WTC11 (cell line): ENCODE results near the gene TLCD1. TPM values are rescaled to one million over a fixed set of nuclear protein-coding genes. Genes with fewer than 3 reads are reported as not detected.
A peak's percentile ranks its signal among the peaks of the same experiment; 100 is the strongest.

Experiments
- CREB1 ChIP-seq: sonication (generic); formaldehyde crosslinking; IDR thresholded peaks from 2 replicates; pipeline ENCODE4 v1.8.0; 2023; ENCODE audit warnings: mild to moderate bottlenecking, missing genetic modification reagents
- EMX1 ChIP-seq: fragments of 250-450 bp; sonication (Bioruptor Pico); IDR thresholded peaks from 2 replicates; pipeline ENCODE4 v1.8.0; 2021; ENCODE audit warnings: mild to moderate bottlenecking
- FOXP1 ChIP-seq: sonication (generic); formaldehyde crosslinking; IDR thresholded peaks from 2 replicates; pipeline ENCODE4 v1.8.0; 2022; ENCODE audit warnings: missing genetic modification reagents, mild to moderate bottlenecking, moderate library complexity, borderline replicate concordance
- GABPB1 ChIP-seq: sonication (generic); formaldehyde crosslinking; IDR thresholded peaks from 2 replicates; pipeline ENCODE4 v1.8.1; 2023; ENCODE audit warnings: mild to moderate bottlenecking, missing genetic modification reagents
- GRHL2 ChIP-seq: fragments of 250-450 bp; sonication (Bioruptor Pico); IDR thresholded peaks from 2 replicates; pipeline ENCODE4 v1.8.0; 2022; ENCODE audit warnings: mild to moderate bottlenecking, moderate library complexity; ENCODE audit not compliant: insufficient replicate concordance, severe bottlenecking
- GTF2I ChIP-seq: fragments of 250-450 bp; sonication (Bioruptor Pico); conservative IDR thresholded peaks from 2 replicates; pipeline ENCODE4 v1.4.0; 2021; ENCODE audit warnings: mild to moderate bottlenecking
- KAT7 ChIP-seq: sonication (generic); formaldehyde crosslinking; IDR thresholded peaks from 2 replicates; pipeline ENCODE4 v1.8.1; 2023; ENCODE audit warnings: missing genetic modification reagents, mild to moderate bottlenecking, borderline replicate concordance
- NR1H2 ChIP-seq: sonication (generic); formaldehyde crosslinking; IDR thresholded peaks from 2 replicates; pipeline ENCODE4 v1.9.0; 2021; ENCODE audit warnings: mild to moderate bottlenecking, moderate library complexity, missing genetic modification reagents
- RELA ChIP-seq: sonication (generic); formaldehyde crosslinking; IDR thresholded peaks from 2 replicates; pipeline ENCODE4 v1.8.1; 2022; ENCODE audit warnings: missing genetic modification reagents, mild to moderate bottlenecking, borderline replicate concordance
- RORB ChIP-seq: fragments of 250-450 bp; sonication (Bioruptor Pico); IDR thresholded peaks from 2 replicates; pipeline ENCODE4 v1.9.0; 2021; ENCODE audit warnings: mild to moderate bottlenecking
- SP1 ChIP-seq: sonication (generic); formaldehyde crosslinking; conservative IDR thresholded peaks from 2 replicates; pipeline ENCODE4 v1.8.1; 2022; ENCODE audit warnings: missing genetic modification reagents
- TCF7 ChIP-seq: sonication (generic); formaldehyde crosslinking; IDR thresholded peaks from 2 replicates; pipeline ENCODE4 v1.8.0; 2022; ENCODE audit warnings: mild to moderate bottlenecking, low read depth, missing genetic modification reagents, moderate library complexity
- ZNF232 ChIP-seq: sonication (generic); formaldehyde crosslinking; IDR thresholded peaks from 2 replicates; pipeline ENCODE4 v1.8.0; 2022; ENCODE audit warnings: mild to moderate bottlenecking, missing genetic modification reagents
- ZNF396 ChIP-seq: fragments of 250-450 bp; sonication (Bioruptor Pico); IDR thresholded peaks from 2 replicates; pipeline ENCODE4 v1.8.0; 2021; ENCODE audit warnings: mild to moderate bottlenecking, moderate library complexity, borderline replicate concordance
- ZNF416 ChIP-seq: fragments of 250-450 bp; sonication (Bioruptor Pico); IDR thresholded peaks from 2 replicates; pipeline ENCODE4 v1.9.0; 2021; ENCODE audit warnings: mild to moderate bottlenecking, inconsistent platforms
- ZNF423 ChIP-seq: fragments of 250-450 bp; sonication (Bioruptor Pico); IDR thresholded peaks from 2 replicates; pipeline ENCODE4 v2.1.2; 2022; ENCODE audit warnings: mild to moderate bottlenecking, moderate library complexity
- total RNA-seq: library from RNA; stranded (reverse); gene quantifications from 3 replicates; pipeline ENCODE4 v1.2.3, GENCODE V29; 2021
- TF ChIP-seq, protein P1 (sequence below): sonication (generic); formaldehyde crosslinking; IDR thresholded peaks from 2 replicates; pipeline ENCODE4 v1.8.0; 2023; ENCODE audit warnings: missing genetic modification reagents
- TF ChIP-seq, protein P2 (sequence below): fragments of 250-450 bp; sonication (Bioruptor Pico); IDR thresholded peaks from 2 replicates; pipeline ENCODE4 v1.9.0; 2021; ENCODE audit warnings: mild to moderate bottlenecking, borderline replicate concordance
- TF ChIP-seq, protein P3 (sequence below): sonication (generic); formaldehyde crosslinking; IDR thresholded peaks from 2 replicates; pipeline ENCODE4 v1.8.0; 2022; ENCODE audit warnings: mild to moderate bottlenecking, missing genetic modification reagents
- TF ChIP-seq, protein P4 (sequence below): sonication (generic); formaldehyde crosslinking; IDR thresholded peaks from 2 replicates; pipeline ENCODE4 v1.8.1; 2023; ENCODE audit warnings: mild to moderate bottlenecking, missing genetic modification reagents
- TF ChIP-seq, protein P5 (sequence below): sonication (generic); formaldehyde crosslinking; IDR thresholded peaks from 2 replicates; pipeline ENCODE4 v1.8.1; 2023; ENCODE audit warnings: mild to moderate bottlenecking, missing genetic modification reagents, moderate library complexity
- TF ChIP-seq, protein P6 (sequence below): sonication (generic); formaldehyde crosslinking; IDR thresholded peaks from 2 replicates; pipeline ENCODE4 v1.8.1; 2022; ENCODE audit warnings: mild to moderate bottlenecking, missing genetic modification reagents, moderate library complexity, borderline replicate concordance
- TF ChIP-seq, protein P7 (sequence below): sonication (generic); formaldehyde crosslinking; IDR thresholded peaks from 2 replicates; pipeline ENCODE4 v1.8.1; 2022; ENCODE audit warnings: mild to moderate bottlenecking, moderate library complexity, missing genetic modification reagents
- TF ChIP-seq, protein P8 (sequence below): sonication (generic); formaldehyde crosslinking; conservative IDR thresholded peaks from 2 replicates; pipeline ENCODE4 v1.8.1; 2022; ENCODE audit warnings: mild to moderate bottlenecking, missing genetic modification reagents
- TF ChIP-seq, protein P9 (sequence below): sonication (generic); formaldehyde crosslinking; IDR thresholded peaks from 2 replicates; pipeline ENCODE4 v1.8.1; 2023; ENCODE audit warnings: mild to moderate bottlenecking, moderate library complexity, missing genetic modification reagents
- TF ChIP-seq, protein P10 (sequence below): fragments of 250-450 bp; sonication (Bioruptor Pico); IDR thresholded peaks from 2 replicates; pipeline ENCODE4 v1.9.0; 2021; ENCODE audit warnings: mild to moderate bottlenecking

The TLCD1 gene
- total RNA-seq, 1 experiment from 2014 or later = 36.0 TPM

DNA sequence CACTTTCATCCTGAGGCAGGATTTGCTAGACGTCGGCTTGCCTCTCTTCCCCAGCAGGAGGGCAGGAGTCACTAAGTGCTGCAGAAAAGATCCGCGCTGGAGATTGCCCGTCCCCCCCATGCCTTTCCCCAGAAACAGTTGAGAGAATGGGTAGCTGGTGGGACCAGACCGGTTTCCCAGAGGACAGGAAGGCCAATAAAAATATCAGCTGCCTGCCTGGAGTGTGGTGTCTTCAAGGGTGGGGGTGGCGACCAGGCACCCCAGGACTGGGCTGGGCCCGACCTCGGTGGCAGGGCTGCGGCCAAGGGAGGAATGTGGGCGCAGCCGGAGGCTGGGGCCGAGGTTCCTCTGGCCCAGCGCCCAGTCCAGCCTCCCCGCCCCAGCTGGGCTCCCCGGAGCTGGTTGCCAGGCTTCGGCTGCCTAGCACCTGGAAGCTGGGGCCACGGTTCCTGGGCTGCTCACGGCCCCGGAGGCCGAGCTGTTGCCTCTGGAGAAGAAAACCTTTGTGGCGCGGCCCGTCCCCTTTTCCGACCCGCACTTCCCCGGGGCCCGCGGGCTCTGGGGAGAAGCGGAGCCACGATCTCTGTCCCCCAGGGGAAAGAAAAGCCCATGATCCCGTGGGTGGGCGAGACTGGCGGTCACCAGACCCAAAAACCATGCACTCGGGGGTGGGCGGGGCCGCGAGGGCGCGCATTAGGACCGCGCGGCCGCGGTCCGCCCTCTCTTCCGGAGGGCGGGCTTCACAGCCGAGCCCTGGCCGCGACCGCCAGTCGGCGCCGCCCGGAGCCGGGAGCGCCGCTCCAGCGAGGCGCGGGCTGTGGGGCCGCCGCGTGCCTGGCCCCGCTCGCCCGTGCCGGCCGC lies 17.4 kb upstream of the TLCD1 start, which contains the start of gene TRAF4 (continued):
- TF ChIP-seq GRHL2 (CRISPR knock-in tag) (no peak), SP1 (CRISPR knock-in tag) (peak; percentile 75), NR1H2 (no peak), KAT7 (CRISPR knock-in tag) (0 out of 2 replicates have a peak, but pooled peaks have one; percentile 35), ZNF232 (CRISPR knock-in tag) (no peak), ZNF416 (CRISPR knock-in tag) (peak; percentile 93; the same call in 1 of the 2 replicates), RORB (CRISPR knock-in tag) (no peak), CREB1 (CRISPR knock-in tag) (no peak), ZNF423 (CRISPR knock-in tag) (no peak), GABPB1 (CRISPR knock-in tag) (no peak), RELA (no peak), FOXP1 (CRISPR knock-in tag) (peak; percentile 22; the same call in 1 of the 2 replicates), ZNF396 (CRISPR knock-in tag) (no peak), GTF2I (CRISPR knock-in tag) (no peak), TCF7 (no peak), EMX1 (peak; percentile 80; the same call in 1 of the 2 replicates)
- TF ChIP-seq, protein P1, sequence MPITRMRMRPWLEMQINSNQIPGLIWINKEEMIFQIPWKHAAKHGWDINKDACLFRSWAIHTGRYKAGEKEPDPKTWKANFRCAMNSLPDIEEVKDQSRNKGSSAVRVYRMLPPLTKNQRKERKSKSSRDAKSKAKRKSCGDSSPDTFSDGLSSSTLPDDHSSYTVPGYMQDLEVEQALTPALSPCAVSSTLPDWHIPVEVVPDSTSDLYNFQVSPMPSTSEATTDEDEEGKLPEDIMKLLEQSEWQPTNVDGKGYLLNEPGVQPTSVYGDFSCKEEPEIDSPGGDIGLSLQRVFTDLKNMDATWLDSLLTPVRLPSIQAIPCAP = no peak
- TF ChIP-seq, protein P2, sequence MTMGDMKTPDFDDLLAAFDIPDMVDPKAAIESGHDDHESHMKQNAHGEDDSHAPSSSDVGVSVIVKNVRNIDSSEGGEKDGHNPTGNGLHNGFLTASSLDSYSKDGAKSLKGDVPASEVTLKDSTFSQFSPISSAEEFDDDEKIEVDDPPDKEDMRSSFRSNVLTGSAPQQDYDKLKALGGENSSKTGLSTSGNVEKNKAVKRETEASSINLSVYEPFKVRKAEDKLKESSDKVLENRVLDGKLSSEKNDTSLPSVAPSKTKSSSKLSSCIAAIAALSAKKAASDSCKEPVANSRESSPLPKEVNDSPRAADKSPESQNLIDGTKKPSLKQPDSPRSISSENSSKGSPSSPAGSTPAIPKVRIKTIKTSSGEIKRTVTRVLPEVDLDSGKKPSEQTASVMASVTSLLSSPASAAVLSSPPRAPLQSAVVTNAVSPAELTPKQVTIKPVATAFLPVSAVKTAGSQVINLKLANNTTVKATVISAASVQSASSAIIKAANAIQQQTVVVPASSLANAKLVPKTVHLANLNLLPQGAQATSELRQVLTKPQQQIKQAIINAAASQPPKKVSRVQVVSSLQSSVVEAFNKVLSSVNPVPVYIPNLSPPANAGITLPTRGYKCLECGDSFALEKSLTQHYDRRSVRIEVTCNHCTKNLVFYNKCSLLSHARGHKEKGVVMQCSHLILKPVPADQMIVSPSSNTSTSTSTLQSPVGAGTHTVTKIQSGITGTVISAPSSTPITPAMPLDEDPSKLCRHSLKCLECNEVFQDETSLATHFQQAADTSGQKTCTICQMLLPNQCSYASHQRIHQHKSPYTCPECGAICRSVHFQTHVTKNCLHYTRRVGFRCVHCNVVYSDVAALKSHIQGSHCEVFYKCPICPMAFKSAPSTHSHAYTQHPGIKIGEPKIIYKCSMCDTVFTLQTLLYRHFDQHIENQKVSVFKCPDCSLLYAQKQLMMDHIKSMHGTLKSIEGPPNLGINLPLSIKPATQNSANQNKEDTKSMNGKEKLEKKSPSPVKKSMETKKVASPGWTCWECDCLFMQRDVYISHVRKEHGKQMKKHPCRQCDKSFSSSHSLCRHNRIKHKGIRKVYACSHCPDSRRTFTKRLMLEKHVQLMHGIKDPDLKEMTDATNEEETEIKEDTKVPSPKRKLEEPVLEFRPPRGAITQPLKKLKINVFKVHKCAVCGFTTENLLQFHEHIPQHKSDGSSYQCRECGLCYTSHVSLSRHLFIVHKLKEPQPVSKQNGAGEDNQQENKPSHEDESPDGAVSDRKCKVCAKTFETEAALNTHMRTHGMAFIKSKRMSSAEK (CRISPR knock-in tag) = 0 out of 2 replicates have a peak, but pooled peaks have one; percentile 20
- TF ChIP-seq, protein P3, sequence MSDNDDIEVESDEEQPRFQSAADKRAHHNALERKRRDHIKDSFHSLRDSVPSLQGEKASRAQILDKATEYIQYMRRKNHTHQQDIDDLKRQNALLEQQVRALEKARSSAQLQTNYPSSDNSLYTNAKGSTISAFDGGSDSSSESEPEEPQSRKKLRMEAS (CRISPR knock-in tag) = peak; percentile 35; the same call in 1 of the 2 replicates
- TF ChIP-seq, protein P4, sequence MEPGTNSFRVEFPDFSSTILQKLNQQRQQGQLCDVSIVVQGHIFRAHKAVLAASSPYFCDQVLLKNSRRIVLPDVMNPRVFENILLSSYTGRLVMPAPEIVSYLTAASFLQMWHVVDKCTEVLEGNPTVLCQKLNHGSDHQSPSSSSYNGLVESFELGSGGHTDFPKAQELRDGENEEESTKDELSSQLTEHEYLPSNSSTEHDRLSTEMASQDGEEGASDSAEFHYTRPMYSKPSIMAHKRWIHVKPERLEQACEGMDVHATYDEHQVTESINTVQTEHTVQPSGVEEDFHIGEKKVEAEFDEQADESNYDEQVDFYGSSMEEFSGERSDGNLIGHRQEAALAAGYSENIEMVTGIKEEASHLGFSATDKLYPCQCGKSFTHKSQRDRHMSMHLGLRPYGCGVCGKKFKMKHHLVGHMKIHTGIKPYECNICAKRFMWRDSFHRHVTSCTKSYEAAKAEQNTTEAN (CRISPR knock-in tag) = no peak
- TF ChIP-seq, protein P5, sequence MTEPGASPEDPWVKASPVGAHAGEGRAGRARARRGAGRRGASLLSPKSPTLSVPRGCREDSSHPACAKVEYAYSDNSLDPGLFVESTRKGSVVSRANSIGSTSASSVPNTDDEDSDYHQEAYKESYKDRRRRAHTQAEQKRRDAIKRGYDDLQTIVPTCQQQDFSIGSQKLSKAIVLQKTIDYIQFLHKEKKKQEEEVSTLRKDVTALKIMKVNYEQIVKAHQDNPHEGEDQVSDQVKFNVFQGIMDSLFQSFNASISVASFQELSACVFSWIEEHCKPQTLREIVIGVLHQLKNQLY = no peak
- TF ChIP-seq, protein P6, sequence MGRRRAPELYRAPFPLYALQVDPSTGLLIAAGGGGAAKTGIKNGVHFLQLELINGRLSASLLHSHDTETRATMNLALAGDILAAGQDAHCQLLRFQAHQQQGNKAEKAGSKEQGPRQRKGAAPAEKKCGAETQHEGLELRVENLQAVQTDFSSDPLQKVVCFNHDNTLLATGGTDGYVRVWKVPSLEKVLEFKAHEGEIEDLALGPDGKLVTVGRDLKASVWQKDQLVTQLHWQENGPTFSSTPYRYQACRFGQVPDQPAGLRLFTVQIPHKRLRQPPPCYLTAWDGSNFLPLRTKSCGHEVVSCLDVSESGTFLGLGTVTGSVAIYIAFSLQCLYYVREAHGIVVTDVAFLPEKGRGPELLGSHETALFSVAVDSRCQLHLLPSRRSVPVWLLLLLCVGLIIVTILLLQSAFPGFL (CRISPR knock-in tag) = no peak
- TF ChIP-seq, protein P7, sequence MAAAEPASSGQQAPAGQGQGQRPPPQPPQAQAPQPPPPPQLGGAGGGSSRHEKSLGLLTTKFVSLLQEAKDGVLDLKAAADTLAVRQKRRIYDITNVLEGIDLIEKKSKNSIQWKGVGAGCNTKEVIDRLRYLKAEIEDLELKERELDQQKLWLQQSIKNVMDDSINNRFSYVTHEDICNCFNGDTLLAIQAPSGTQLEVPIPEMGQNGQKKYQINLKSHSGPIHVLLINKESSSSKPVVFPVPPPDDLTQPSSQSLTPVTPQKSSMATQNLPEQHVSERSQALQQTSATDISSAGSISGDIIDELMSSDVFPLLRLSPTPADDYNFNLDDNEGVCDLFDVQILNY (CRISPR knock-in tag) = no peak
- TF ChIP-seq, protein P8, sequence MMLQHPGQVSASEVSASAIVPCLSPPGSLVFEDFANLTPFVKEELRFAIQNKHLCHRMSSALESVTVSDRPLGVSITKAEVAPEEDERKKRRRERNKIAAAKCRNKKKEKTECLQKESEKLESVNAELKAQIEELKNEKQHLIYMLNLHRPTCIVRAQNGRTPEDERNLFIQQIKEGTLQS (CRISPR knock-in tag) = no peak
- TF ChIP-seq, protein P9, sequence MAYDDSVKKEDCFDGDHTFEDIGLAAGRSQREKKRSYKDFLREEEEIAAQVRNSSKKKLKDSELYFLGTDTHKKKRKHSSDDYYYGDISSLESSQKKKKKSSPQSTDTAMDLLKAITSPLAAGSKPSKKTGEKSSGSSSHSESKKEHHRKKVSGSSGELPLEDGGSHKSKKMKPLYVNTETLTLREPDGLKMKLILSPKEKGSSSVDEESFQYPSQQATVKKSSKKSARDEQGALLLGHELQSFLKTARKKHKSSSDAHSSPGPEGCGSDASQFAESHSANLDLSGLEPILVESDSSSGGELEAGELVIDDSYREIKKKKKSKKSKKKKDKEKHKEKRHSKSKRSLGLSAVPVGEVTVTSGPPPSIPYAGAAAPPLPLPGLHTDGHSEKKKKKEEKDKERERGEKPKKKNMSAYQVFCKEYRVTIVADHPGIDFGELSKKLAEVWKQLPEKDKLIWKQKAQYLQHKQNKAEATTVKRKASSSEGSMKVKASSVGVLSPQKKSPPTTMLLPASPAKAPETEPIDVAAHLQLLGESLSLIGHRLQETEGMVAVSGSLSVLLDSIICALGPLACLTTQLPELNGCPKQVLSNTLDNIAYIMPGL = peak; percentile 45; the same call in 1 of the 2 replicates
- TF ChIP-seq, protein P10, sequence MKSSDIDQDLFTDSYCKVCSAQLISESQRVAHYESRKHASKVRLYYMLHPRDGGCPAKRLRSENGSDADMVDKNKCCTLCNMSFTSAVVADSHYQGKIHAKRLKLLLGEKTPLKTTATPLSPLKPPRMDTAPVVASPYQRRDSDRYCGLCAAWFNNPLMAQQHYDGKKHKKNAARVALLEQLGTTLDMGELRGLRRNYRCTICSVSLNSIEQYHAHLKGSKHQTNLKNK (CRISPR knock-in tag) = peak; percentile 68; the same call in 1 of the 2 replicates
